GM10847 (cell line): ENCODE measurements around the gene TIMM23.

ENCODE experiments used
- POLR2A ChIP-seq: IDR thresholded peaks from 2 replicates; pipeline ENCODE4 v1.6.1; 2011; ENCODE audit not compliant: insufficient read length; ENCODE audit errors: extremely low read depth

Gene TIMM23

GRCh38 chr10:46035923-46036849, 63.9 kb downstream of the TIMM23 start:
- TF ChIP-seq POLR2A = no peak

- TF ChIP-seq POLR2A = no peak
Observed at GRCh38 chr10:46037107-46037825, 65.0 kb downstream of the TIMM23 start.

- no peak for TF ChIP-seq POLR2A
Observed at GRCh38 chr10:46040004-46040403, 67.7 kb downstream of the TIMM23 start.

DNA sequence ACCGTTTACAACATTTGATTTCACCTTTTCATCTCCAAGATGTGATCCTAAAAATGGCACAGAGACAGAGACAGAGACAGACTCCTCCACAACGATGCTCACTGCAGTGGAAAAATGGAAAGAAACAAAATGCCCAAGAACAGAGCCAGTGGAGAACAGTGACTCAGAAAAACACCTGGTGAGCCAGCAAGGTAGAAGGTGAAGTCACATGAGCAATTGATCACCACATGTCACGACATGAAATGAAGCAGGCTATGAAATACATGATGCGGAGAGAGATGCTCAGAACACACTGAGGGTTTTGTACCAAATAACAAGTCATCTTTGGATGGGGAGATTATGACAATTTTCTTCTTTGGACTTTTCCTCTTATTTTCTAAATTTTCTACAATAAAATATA, 70.2 kb downstream of the TIMM23 start:
- TF ChIP-seq POLR2A = no peak

DNA sequence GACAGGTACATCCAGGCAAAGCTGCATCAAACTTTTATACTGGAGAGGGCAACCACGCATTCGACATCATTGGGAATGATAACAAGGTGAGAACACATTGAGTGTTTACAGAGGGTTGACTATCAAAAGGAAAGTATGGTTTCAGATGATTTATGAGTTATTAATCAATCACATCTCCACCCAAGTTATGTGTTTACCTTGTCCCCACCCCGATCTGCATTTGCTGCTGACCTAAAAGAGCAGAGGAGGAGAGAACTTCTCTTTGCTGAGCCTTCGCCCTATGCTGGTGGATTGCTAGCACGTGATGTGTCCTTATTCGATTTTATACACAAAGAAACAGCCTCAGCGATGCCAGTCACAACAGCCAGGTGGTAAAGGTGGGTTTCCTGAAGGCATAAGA, 74.0 kb downstream of the TIMM23 start, which contains the start of gene MSMB:
TSS of gene MSMB (minus strand) at position 9 of the 400 bp plus-strand sequence. CDS start 32 bp downstream, outside the sequence.
- no peak for TF ChIP-seq POLR2A

- no peak for TF ChIP-seq POLR2A
Observed at GRCh38 chr10:46048152-46048551, 75.9 kb downstream of the TIMM23 start.

DNA sequence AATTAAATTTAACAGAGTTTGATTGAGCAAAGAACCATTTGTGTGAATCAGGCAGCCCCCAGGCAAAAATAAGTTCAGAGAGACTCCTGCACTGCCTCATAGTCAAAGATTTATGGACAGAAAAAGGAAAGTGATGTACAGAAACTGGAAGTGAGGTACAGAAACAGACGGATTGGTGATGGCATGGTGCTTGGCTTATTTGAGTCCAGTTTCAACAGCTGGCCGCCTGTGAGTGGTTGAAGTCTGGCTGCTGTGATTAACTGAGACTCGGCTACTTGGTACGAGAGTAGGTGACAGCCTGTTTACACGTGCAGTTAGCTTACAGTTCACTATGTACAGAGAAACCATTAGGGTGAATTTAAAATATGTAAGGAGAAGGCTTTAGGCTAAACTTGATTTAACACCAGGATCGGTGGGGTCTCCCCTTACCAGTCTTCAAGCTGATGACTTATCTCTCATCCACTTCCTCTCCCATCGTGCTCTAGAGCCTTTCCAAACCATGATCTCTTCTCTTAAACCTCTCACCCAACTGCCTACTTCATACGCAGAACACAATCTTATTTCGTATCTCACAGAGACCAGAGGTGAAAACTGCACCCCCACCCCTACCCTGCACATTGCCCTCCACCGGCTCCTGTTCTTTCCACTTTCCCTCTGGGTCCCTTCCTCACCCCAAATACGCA, 78.8 kb downstream of the TIMM23 start:
- no peak for TF ChIP-seq POLR2A

GRCh38 chr10:46052057-46052790, 79.9 kb downstream of the TIMM23 start:
- no peak for TF ChIP-seq POLR2A

- TF ChIP-seq POLR2A = no peak
Observed at GRCh38 chr10:46052791-46053375, 80.6 kb downstream of the TIMM23 start.
